GM21529 (cell line): Measurements from ENCODE around the gene THAP11.
"Not testable (repeated sequence)": the region's sequence is repeated elsewhere in the genome, so short reads cannot be mapped to it uniquely, and the experiment has no call there.

Source experiments
- ATAC-seq: cut with Tn5 transposase; IDR thresholded peaks from one replicate; pipeline ENCODE4 v1.9.1; 2021; ENCODE audit not compliant: unreplicated experiment

The THAP11 gene

GRCh38 chr16:67834242-67834614 lies 7.9 kb upstream of the THAP11 start:
- ATAC-seq, result no peak

GRCh38 chr16:67837190-67837589 lies 4.9 kb upstream of the THAP11 start:
- ATAC-seq, result not testable (repeated sequence)

- no peak for ATAC-seq
Measured at GRCh38 chr16:67837811-67838210, 4.3 kb upstream of the THAP11 start.

- no peak for ATAC-seq
Measured at GRCh38 chr16:67841198-67841815, 813 bp upstream of the THAP11 start.

GRCh38 chr16:67842509-67843342 lies 606 bp downstream of the THAP11 start:
- ATAC-seq, result peak; percentile 7

GRCh38 chr16:67843343-67843765 lies 1.2 kb downstream of the THAP11 start:
- ATAC-seq, result no peak

- no peak for ATAC-seq
Measured at GRCh38 chr16:67844497-67844896, 2.4 kb downstream of the THAP11 start.

- no peak for ATAC-seq
Measured at GRCh38 chr16:67845291-67846062, 3.4 kb downstream of the THAP11 start.

GRCh38 chr16:67846063-67846319 lies 3.9 kb downstream of the THAP11 start:
- ATAC-seq, result no peak

GRCh38 chr16:67846320-67847063 lies 4.4 kb downstream of the THAP11 start, which contains the start of gene NUTF2:
NUTF2 (plus strand) TSS chr16:67846933; CDS start chr16:67865131, 18,198 bp downstream.
- peak; percentile 56 for ATAC-seq

GRCh38 chr16:67847064-67847861 lies 5.1 kb downstream of the THAP11 start, which contains the start of gene CENPT:
CENPT (minus strand) TSS chr16:67847693; CDS start chr16:67833859, 13,834 bp downstream.
- peak; percentile 42 for ATAC-seq

- no peak for ATAC-seq
Measured at GRCh38 chr16:67848118-67848517, 6.0 kb downstream of the THAP11 start.

GRCh38 chr16:67853670-67854069 lies 11.6 kb downstream of the THAP11 start:
- no peak for ATAC-seq

GRCh38 chr16:67855789-67856188 lies 13.7 kb downstream of the THAP11 start:
- no peak for ATAC-seq

GRCh38 chr16:67856927-67857546 lies 14.9 kb downstream of the THAP11 start:
- no peak for ATAC-seq

GRCh38 chr16:67857547-67858233 lies 15.6 kb downstream of the THAP11 start:
- no peak for ATAC-seq

GRCh38 chr16:67858500-67858899 lies 16.4 kb downstream of the THAP11 start:
- no peak for ATAC-seq

GRCh38 chr16:67860589-67861398 lies 18.7 kb downstream of the THAP11 start:
- ATAC-seq, result no peak
